HG03175 (cell line): ENCODE data around the gene HOXC11.

Experiments
- ATAC-seq: cut with Tn5 transposase; IDR thresholded peaks from one replicate; pipeline ENCODE4 v1.9.1; 2021; ENCODE audit warnings: mild to moderate bottlenecking, moderate library complexity; ENCODE audit not compliant: unreplicated experiment

The HOXC11 gene

DNA sequence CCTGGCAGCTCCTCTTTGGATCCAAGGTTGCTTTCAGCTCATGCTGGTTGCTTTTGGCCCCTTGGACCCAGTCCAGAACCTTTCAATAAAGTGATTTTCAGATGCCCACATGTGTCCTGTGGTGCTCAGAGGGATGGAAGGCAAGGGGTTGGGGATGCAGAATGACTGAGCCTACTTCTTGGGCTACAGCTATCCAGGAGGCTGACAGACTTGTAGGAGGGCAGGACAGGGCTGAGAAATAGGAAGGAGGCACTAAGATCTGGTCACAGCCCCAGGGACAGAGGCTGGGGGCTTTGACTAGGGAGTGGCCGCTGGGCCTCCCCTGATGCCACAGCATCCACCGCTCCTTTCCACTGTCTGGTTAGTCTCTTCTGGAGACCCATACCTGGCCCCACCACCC, 1.2 kb upstream of the HOXC11 start:
- ATAC-seq, result no peak

DNA sequence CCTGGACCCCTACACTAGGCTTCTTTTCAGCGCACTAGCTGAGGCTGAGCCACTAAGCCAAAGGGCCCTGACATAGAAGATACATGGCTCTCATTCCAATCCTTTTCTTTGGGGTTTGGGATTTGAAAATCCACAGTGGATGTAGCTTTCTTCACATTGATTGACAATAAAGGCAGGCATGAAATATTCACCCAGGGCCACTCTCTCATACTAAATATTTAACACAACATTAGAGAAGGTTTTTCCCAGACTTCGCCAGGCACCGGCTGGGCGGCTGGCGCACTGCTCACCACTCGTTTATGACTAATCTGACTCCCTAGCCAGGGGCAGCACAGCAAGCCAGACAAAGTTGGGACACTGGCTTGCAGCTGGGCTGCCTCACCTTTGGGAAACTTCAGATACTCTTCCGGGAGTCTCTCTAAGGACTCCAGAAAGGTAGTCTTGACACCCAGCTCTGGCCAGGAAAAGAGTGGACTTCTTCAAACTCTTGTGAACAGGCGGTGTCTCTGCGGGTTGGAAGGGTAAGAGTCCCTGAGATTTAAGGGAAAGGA, 699 bp upstream of the HOXC11 start:
- ATAC-seq, result no peak

DNA sequence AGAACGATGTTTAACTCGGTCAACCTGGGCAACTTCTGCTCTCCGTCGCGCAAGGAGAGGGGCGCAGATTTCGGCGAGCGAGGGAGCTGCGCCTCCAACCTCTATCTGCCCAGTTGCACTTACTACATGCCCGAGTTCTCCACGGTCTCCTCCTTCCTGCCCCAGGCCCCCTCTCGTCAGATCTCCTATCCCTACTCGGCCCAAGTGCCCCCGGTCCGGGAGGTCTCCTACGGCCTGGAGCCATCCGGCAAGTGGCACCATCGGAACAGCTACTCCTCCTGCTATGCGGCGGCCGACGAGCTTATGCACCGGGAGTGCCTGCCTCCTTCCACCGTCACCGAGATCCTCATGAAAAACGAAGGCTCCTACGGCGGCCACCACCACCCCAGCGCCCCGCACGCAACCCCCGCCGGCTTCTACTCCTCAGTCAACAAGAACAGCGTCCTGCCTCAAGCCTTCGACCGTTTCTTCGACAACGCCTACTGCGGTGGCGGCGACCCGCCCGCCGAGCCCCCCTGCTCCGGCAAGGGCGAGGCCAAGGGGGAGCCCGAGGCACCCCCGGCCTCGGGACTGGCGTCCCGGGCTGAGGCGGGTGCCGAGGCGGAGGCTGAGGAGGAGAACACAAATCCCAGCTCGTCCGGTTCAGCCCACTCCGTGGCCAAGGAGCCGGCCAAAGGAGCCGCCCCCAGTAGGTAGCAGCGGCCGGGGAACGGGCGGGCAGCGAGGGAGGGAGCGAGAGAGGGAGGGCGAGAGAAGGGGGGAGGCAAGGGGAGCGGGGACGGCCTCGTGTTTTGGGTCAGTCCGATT, 513 bp downstream of the HOXC11 start:
- ATAC-seq, result no peak

DNA sequence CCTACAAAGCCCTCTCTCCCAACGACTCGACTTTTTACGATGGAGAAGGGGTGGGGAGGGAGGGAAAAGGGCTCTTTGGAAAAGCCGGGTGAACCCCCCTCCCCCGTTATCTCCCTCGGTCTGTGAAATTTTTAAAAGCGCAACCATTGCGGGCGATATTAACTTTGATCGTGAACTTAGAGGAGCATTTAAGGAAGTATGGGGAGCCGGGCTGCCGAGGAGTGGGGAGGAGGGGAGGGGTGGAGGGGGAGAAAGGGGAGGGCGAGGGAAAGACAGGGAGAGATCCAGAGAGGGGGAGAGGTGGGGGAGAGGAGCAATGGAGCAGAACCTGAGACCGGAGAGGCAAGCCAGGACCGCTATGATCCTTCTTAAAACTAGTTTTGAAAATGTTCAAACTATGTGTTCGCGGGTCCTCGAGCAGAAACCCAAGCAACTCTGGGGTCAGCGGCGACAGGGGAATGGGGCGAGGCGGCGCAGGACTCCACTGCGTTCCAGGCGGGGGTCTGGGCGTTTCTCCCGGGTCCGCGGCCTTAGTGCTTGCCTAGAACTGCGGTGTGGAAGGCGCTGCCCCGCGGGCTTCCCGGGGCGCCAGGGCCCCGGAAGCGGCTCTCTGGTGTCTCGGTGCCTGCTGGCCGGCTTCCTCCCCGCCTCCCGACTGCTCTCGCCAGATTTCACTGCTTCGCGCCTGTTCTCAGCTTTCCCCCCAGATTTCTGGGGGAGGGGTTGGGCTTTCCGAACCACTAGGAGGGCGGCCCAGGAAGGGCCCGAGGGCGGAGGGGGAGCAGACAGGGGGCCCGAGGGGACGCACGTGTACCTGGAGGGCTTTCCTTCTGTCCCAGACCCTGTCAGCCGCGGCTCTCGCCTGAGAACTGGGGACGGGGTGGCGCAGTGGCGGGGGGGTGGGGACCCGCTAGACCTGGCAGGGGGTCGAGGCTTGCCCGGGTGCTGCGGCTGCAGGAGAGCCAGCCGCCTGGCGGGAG, 1.4 kb downstream of the HOXC11 start, which contains the start of gene HOTAIR:
HOTAIR (minus strand) TSS at position 871 of the 980 bp plus-strand sequence.
- peak; percentile 51 for ATAC-seq

DNA sequence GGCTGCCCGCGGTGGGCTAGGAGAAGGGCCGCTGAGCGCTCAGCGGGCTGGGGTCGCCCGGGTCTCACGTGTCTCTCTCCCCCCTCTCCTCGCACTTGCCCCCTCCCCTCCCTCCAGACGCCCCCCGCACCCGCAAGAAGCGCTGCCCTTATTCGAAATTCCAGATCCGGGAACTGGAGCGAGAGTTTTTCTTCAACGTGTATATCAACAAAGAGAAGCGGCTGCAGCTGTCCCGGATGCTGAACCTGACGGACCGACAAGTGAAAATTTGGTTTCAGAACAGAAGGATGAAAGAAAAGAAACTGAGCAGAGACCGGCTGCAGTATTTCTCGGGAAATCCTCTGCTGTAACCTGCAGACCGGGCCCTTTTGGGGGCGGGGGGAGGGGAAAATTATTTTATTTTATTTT, 2.1 kb downstream of the HOXC11 start:
- no peak for ATAC-seq

DNA sequence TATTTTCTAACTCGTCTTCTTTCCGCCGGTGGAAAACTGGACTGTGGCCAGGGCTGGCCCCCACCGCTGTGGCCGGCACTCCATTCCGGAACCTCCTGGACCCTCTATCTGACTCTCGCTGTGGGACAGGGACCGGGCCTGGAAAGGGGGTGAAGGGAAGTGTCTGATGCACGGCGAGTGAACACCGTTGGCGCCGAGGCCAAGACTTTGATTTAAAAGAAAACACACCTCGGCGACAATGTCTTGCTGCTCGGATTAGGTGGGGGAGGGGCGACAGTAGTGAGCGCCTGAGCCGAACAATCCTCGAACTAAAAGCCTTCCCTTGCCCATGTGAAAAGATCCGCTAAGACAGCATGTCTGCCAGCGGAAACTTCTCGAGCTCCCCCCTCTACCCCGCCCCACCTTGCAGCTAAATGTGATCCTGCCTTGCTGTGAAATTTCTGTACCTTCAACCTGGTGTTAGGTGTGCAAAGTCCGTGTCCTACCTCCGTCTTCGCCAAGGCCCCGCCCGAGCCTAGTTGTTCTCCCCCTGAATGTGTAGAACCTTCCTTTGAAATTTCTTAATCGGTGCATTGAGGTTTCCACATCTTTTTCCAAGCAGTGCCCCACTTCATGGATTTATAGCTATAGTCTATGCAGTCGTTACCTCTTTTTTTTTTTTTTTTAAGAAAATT, 2.7 kb downstream of the HOXC11 start:
- ATAC-seq, result no peak

DNA sequence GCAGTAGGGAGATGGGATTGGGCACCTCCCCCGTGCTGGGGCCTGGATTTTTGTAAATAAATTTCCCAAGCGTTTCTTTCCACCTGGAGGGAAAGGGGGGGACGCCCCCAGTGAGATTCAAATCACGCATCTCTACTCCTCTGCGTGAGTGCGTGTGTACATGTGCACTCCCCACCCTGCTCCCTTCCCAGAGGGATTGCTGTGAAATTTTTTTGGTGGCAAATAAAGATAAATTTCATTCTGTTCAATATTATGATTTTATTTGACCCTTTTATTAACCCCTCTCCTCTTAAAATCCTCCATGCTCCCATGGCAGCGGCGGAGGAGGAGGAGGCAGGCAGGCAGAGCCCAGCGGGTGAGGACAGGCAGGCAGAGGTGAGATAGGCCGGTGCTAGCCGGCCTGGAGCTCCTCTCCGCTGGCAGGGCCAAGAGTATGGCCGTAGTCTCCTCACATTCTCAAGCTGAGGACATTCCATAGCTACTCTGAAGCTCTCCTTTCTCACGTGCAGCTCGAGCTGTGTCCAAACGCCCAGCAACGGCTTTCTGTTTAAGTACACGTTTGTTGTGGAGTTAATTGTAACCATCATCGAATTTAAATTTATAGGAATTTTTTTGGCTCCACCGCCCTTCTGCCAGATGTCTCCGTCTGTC, 3.4 kb downstream of the HOXC11 start:
- no peak for ATAC-seq

DNA sequence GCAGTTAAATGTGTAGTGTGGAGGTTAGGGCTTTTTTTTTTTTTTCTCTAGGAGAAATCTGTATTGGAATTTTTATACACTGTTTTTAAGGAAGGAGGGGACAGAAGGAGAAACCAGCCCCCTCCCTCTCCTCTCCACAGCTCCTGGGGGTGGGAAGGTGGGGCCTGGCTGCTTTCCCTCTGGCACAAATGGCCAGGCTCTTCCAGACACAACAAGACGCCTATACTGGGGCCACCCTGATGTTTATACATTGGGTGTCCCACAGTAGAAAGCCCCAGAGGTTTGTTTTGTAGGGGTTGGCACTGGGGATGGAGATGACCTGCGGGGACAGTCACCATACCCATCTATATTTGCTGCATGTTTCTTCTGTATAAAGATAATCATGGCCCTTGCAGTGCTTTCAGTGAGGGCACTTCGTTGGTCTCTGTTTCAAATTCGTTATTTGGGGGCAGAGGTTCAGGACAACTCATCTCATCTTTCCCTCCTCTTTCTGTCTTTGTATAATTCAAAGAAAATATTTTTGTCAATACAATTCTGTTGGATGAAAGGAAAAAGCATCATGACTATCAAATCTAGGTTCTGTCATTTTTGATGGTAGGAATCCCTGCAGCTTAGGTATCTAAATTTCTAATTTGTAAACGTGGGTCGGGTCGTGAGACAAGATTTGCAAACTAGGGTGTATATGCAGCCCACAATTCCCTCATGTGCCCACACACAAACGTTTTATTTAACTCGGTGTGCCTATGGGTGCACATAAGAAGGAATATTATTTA, 4.1 kb downstream of the HOXC11 start:
- ATAC-seq, result no peak

DNA sequence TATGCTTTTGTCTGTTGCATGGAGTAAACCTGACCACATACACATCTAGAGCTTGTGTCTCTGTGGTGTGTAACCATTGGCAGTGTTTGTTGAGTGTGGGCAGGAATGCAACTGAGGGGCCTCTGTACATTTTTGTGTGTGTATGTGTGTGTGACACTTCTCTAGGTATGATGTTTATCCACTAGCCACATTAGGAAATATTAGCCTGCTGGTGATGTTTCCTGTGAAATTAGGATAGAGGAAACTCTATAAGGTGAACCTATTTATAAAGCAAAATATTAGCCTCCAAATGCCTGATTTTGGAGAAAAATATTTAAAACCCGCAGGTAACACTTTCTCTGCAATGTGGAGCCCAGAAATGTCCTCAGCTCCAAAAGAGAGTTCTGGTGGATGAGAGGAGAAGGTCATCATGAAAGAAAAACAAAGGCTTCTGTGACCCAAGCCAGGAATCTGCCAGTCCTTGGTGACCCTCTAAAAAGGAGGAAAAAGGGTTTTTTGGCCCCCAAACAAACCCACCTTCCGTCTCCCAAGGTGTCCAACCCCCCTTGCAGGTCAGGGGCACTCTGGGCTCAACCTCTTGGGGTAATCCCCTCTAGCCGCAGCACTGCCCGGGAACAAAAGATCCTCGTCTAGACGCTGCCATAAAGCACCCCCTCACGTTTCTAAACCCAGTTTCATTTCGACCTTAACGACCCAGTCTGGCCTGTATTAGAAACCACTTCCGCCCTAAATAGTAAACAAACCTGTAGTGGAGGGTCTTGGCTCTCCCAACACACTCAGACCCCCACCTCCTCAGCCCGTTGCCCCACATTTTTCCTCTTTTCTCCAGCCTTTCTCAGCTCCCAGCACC, 4.9 kb downstream of the HOXC11 start:
- ATAC-seq, result no peak

DNA sequence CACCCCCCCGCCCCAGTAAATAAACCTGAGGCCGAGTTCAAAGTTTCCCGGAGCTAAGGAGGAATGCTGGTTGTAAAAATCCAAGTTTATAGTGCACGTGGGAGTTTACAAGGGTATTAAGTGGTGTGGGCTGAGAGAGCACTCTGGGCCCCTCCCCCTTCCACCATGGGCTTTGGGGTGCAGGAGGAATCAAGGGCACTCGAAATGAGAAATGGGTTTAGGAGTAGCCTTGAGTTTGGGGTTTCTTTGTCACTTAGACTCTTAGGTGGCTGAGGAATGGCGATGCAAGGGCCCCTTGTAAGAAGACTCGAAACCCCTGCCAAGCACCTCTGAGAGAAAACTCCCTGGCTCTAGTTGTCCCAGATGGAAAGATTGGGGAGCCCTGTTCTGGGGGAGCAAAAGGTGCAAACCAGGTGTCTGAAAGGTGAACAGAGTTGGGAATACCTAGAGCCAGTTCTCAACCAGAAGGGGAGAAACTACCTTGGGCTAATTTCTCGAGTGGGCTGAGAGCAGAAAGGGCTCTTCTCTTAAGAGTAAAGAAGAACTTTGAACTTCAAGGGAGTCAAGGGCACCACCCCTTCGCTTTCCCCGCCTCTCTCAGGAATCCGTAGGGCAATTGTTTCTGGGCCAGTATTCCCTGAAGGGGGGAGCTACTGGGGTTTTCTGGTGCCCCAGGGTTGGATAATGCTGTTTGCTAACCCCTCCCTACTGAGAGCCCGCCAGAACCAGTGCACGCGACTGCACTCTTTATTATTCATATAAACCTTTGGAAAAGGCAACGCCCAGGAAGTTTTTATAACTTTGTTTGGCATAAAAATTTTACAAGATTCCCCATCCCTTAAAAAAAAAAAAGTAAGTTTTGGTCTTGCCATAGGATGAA, 5.8 kb downstream of the HOXC11 start:
- ATAC-seq, result no peak

DNA sequence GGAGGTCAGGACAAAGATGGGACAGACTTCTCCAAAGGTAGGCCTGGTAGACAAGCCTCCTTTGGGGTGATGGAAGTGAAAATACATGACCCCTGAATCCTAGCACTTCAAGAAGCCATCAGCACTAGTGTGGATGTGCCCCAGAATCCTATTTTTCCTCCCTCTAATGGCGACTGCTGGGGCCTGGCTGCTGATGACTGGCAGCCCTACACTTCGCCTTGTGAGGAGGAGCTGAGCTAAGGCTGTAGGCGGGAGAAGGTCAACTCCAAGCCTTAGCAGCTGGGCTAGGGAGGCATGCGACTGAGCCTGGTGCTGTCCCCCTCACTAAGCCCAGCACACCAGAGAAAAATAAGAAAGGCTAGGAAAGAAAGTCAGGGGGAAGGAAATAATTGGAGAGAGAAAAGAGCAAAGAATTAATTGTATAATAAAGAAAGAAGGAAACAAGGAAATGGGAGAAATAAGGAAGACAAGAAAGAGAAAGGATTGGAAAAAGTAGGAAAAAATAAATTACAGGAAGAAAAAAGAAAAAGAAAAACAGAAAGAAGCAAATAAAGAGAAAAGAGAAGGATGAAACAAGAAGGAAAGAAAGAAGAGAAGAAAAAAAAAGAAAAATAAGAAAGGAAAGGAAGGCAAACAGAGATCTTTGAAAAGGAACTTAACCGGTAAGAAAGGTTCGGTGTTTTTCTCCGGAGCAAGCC, 7.3 kb downstream of the HOXC11 start:
- ATAC-seq, result no peak

DNA sequence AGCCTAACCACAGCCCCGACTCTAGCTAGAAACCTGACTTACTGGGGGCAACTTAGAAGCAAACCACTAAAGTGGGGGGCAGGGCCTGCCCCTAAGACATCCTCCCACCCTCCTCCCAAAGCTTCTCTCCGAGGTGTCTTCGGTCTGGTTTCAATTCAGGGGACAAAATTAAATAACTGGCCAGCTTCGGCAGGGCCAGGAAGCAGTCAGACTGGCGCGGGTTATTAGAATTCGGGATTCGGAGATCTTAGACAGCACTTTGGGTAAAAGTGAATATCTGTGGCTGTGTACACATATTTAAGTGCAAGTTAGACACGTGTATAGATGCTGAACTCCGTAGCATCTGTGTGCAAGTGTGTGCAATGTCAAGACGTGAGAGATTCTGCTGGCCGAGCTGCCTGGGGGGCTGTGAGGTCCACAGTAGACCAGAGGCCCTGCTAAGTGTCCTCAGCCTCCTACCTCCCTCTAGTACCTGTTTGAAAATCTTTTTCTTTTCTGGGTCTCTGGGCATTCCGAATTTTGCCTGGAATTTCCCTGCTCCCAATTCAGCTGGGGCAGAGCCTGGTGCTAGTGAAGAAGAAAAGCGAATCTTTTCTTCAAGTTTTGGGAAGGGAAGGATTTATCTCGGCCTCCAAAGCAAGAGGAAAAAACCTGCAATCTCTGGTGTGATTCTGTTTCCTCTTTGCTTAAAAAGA, 8.0 kb downstream of the HOXC11 start:
- no peak for ATAC-seq

DNA sequence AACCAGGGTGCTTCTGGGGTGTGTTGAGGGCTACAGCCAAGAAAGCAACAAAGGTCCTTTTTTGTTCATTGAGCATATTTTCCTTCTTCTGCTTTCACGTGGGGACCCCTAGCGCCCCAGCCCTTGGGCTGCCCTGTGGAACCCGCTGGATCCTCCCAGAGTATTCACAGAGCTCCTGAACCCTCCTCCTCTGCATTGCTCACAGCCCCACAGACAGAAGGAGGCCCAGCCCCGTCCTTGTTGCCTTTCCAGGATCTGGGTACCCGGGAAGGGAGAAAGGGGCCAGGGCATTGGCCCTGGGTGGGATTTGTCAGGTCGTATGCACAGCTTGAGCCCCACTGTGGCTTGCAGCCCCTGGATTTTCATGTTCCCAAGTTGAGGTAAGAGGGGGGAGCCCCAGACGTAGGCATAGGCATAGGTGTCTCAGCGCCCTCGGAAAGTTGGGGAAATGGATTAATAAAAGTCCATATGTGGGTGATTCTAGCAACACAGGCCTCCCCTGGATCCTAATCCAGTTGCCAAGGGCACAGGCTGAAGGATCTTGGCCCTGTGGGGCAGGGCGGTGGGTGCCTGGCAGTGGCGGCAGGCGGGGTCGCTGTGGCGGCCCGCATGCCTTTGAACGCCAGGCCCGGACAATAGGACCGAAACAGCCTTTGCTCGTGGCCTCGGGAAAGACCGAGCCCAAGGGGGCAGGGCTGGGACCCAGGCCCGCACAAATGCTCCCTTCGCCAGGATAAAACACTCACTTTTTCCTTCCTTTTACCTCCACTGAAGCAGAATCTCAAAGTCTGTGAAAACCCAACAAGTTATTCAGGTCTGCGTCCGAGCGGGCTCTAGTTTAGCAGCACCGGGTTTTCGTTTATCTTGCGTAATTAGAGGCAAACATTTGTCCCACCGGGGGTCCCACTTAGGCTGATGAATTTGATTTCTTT, 9.0 kb downstream of the HOXC11 start:
- ATAC-seq, result no peak

DNA sequence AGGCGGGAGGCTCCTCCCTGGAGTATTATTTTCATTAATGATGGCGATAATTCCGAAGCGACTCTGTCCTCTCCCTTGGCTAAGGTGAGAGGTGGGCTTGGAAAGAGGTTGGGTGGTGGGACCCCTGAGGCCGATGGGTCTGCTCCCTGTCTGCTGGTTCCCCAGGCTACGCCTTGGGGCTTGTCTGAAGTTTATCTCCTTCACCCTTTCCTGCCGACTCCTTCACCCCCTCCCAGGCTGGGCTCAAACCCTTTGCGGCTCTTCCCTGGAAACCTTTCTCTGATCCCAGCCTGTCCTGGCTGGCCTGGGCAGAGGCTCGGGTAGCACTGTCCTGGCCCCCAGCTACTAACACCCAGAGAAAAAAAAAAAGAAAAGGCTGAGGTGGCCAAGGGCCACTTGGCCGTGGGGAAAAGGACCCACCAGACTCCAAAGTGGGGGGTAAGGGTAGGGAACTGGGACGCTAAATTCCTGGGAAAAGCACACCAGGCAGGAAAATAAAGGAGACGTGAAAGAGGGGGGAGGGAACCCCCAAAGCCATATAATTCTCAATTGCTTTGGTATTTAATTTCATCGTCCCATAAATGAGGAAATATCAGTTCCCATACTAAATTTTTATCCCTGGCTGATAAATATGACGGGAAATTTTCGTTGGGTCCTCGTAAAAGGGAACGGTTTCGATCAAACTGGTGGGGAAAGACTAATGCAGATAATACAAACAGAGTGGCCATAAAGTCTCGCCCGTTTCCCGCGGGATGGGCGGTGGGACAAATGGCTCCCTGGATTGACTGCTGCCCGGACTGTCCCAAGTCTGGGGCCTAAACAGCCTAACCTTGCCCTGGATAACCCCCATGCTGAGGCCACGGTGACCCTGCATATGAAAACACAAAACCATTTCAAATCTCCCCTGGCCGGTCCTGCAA, 10.0 kb downstream of the HOXC11 start:
- no peak for ATAC-seq
